ENCODE data around the gene PDE2A. TPM values are rescaled to one million over a fixed set of nuclear protein-coding genes. Genes with fewer than 3 reads are reported as not detected.

PDE2A gene
- polyA plus RNA-seq, 1 donor = 15.1 TPM

DNA sequence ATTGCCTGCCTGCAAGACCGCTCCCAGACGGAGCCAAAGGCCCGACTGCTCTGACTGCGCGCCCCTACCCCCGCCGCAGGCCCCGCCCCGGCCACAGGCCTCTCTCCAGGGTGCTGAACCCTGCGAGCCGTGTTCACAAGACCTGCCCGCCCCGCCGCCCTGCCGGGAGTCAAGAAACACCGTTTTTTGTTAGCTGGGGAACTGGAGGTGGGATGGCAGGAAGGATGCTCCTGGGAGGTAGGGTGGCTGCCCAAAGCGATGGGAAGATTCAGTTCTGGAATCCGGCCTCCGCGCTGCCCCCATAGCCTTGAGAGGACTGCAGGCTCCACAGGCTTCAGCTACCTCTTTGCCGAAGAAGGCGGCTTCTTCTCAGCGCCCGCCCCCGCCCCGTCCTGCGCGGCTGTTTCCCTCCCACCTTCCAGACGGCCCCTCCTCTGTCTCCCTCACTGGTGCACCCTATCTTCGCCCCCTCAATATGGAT is 2.7 kb upstream of the PDE2A start:
- Histone ChIP-seq H3K4me3 (ENCODE audit: low read length) (no peak overlapping the region), H3K9me3 (ENCODE audit: control insufficient read depth, low read depth, low read length) (no peaks in the 10 kb centered on the region), H3K36me3 (ENCODE audit: control insufficient read depth, insufficient read depth, low read length) (no peaks in the 10 kb centered on the region), H3K27me3 (ENCODE audit: control insufficient read depth, insufficient read depth, low read length) (peaks cover 81% of the 10 kb centered on the region), H3K4me1 (ENCODE audit: control insufficient read depth, insufficient read depth, low read length) (no peaks in the 10 kb centered on the region), H3K27ac (ENCODE audit: low read length) (no peak overlapping the region)
- WGBS (ENCODE audit: insufficient coverage, low lambda C conversion rate) = no CpG with 5 or more reads among the region's 30 CpGs
- peak; percentile 37 to 54 for DNase-seq

DNA sequence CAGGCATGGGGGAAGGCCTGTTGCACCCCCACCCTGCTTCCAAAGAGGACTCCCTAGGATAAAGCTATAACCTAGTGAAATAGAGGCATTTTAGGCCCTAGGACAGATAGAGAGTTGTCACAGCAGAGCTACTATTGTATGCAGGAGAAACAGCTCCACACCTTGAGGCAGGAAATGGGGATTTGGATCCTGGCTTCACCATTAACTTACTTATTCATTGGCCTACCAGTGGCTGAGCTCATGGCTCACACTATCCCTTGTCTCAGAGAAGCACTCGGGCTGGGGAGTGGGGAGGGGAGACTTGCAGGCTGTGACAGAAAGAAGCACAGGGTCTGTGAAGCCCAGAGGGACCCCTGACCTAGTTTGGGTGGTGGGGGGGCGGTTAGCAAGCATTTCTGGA is 999 bp upstream of the PDE2A start:
- no CpG with 5 or more reads among the region's 2 CpGs for WGBS (ENCODE audit: insufficient coverage, low lambda C conversion rate)
- Histone ChIP-seq H3K27me3 (ENCODE audit: control insufficient read depth, insufficient read depth, low read length) (peaks cover 96% of the 10 kb centered on the region), H3K9me3 (ENCODE audit: control insufficient read depth, low read depth, low read length) (no peaks in the 10 kb centered on the region), H3K27ac (ENCODE audit: low read length) (no peak overlapping the region), H3K4me3 (ENCODE audit: low read length) (no peak overlapping the region), H3K36me3 (ENCODE audit: control insufficient read depth, insufficient read depth, low read length) (no peaks in the 10 kb centered on the region), H3K4me1 (ENCODE audit: control insufficient read depth, insufficient read depth, low read length) (no peaks in the 10 kb centered on the region)
- no peak for DNase-seq

DNA sequence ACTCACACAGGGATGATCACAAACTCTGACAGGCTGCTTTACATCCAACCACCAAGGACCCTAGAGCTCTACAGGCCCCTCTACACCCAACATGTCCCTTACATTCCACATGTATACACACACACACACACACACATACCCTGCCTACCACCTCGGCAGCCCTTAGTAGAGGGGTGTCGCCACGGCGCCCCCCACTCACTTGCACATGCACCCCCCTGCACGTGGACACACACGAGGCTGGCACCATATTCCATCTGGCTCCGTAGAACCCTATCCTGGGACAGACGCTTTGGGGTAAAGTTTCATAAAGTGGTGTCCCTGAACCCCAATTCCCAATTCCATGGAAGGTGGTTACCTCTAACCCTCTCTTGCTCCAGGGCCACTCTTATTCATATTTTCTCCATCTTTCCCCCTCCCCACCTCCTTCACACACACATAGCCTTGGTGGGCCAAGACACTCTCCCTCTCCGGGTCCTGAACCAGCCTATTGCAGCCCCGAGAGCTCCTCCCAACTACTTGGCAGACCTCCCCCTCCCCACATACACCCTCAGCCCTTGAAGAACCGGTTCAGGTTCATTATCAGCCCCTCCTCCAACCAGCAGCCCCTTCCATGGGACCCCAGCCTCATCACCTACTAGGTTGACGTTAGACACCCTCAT is 809 bp downstream of the PDE2A start:
- no peak overlapping the region for H3K4me3 ChIP-seq (ENCODE audit: low read length)
- H3K27ac ChIP-seq (ENCODE audit: low read length) = no peak overlapping the region
- H3K4me1 ChIP-seq (ENCODE audit: control insufficient read depth, insufficient read depth, low read length) = no peaks in the 10 kb centered on the region
- no peak for DNase-seq
- H3K27me3 ChIP-seq (ENCODE audit: control insufficient read depth, insufficient read depth, low read length) = peaks cover 95% of the 10 kb centered on the region
- H3K36me3 ChIP-seq (ENCODE audit: control insufficient read depth, insufficient read depth, low read length) = no peaks in the 10 kb centered on the region
- WGBS (ENCODE audit: insufficient coverage, low lambda C conversion rate) = 60% methylated on average over 1 of the region's 12 CpGs
- H3K9me3 ChIP-seq (ENCODE audit: control insufficient read depth, low read depth, low read length) = peaks cover under 1% of the 10 kb centered on the region

- Histone ChIP-seq H3K9me3 (ENCODE audit: control insufficient read depth, low read depth, low read length) (peaks cover 4% of the 10 kb centered on the region), H3K27ac (ENCODE audit: low read length) (no peak overlapping the region), H3K27me3 (ENCODE audit: control insufficient read depth, insufficient read depth, low read length) (peaks cover 94% of the 10 kb centered on the region), H3K4me1 (ENCODE audit: control insufficient read depth, insufficient read depth, low read length) (no peaks in the 10 kb centered on the region), H3K36me3 (ENCODE audit: control insufficient read depth, insufficient read depth, low read length) (no peaks in the 10 kb centered on the region), H3K4me3 (ENCODE audit: low read length) (no peak overlapping the region)
- no peak for DNase-seq
- WGBS (ENCODE audit: insufficient coverage, low lambda C conversion rate) = no CpG with 5 or more reads among the region's 4 CpGs
Observed at GRCh38 chr11:72672597-72673238, 1.5 kb downstream of the PDE2A start.

GRCh38 chr11:72671152-72672099 is 2.8 kb downstream of the PDE2A start:
- H3K4me1 ChIP-seq (ENCODE audit: control insufficient read depth, insufficient read depth, low read length) = no peaks in the 10 kb centered on the region
- H3K4me3 ChIP-seq (ENCODE audit: low read length) = no peak overlapping the region
- DNase-seq = no peak
- H3K9me3 ChIP-seq (ENCODE audit: control insufficient read depth, low read depth, low read length) = peaks cover 8% of the 10 kb centered on the region
- WGBS (ENCODE audit: insufficient coverage, low lambda C conversion rate) = no CpG with 5 or more reads among the region's 8 CpGs
- H3K36me3 ChIP-seq (ENCODE audit: control insufficient read depth, insufficient read depth, low read length) = no peaks in the 10 kb centered on the region
- H3K27me3 ChIP-seq (ENCODE audit: control insufficient read depth, insufficient read depth, low read length) = peaks cover 86% of the 10 kb centered on the region
- no peak overlapping the region for H3K27ac ChIP-seq (ENCODE audit: low read length)

- H3K27ac ChIP-seq (ENCODE audit: low read length) = no peak overlapping the region
- no peaks in the 10 kb centered on the region for H3K36me3 ChIP-seq (ENCODE audit: control insufficient read depth, insufficient read depth, low read length)
- peaks cover 72% of the 10 kb centered on the region for H3K27me3 ChIP-seq (ENCODE audit: control insufficient read depth, insufficient read depth, low read length)
- WGBS (ENCODE audit: insufficient coverage, low lambda C conversion rate) = no CpG with 5 or more reads among the region's 4 CpGs
- H3K9me3 ChIP-seq (ENCODE audit: control insufficient read depth, low read depth, low read length) = peaks cover 8% of the 10 kb centered on the region
- no peak for DNase-seq
- no peaks in the 10 kb centered on the region for H3K4me1 ChIP-seq (ENCODE audit: control insufficient read depth, insufficient read depth, low read length)
- H3K4me3 ChIP-seq (ENCODE audit: low read length) = no peak overlapping the region
Observed at GRCh38 chr11:72670041-72670440, 4.2 kb downstream of the PDE2A start.

GRCh38 chr11:72669527-72669926 is 4.7 kb downstream of the PDE2A start:
- no peaks in the 10 kb centered on the region for H3K36me3 ChIP-seq (ENCODE audit: control insufficient read depth, insufficient read depth, low read length)
- H3K27me3 ChIP-seq (ENCODE audit: control insufficient read depth, insufficient read depth, low read length) = peaks cover 67% of the 10 kb centered on the region
- no peak for DNase-seq
- H3K4me3 ChIP-seq (ENCODE audit: low read length) = no peak overlapping the region
- peaks cover 8% of the 10 kb centered on the region for H3K9me3 ChIP-seq (ENCODE audit: control insufficient read depth, low read depth, low read length)
- no CpG with 5 or more reads among the region's 8 CpGs for WGBS (ENCODE audit: insufficient coverage, low lambda C conversion rate)
- no peaks in the 10 kb centered on the region for H3K4me1 ChIP-seq (ENCODE audit: control insufficient read depth, insufficient read depth, low read length)
- no peak overlapping the region for H3K27ac ChIP-seq (ENCODE audit: low read length)

DNA sequence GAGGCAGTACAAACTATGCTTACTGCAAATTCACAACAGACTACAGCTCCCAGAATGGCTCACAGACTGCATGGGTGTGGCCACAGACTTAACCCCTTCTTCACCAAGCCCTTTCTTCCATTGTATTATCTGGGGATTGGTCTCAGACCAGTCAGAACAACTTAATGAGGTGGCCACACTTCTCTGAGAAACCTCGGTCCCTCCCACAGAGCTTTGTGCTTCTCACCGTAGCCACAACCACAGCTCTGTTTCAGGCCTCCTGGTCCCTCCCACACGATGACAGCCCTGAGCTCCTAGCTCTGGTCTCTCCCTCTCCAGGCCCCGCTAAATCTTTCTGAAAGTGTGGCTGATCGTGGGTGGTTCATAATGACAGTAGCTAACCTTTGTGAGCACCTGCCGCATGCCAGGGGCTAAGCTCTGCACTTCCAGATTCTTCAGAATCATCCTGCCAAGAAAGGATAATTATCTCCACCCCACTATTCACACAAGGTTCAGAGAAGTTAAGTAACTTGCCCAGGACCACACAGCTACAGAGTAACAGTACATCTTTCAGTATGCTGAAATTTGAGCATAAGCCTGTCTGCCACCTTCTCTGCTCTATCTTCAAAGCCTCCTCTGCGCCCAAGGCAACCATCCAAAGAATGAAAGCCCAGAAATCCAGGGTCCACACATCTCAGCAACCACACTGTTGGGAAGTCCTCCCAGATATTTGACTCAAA is 5.4 kb downstream of the PDE2A start:
- no peaks in the 10 kb centered on the region for H3K36me3 ChIP-seq (ENCODE audit: control insufficient read depth, insufficient read depth, low read length)
- no peak for DNase-seq
- WGBS (ENCODE audit: insufficient coverage, low lambda C conversion rate) = 0% methylated on average over 1 of the region's 7 CpGs
- H3K27ac ChIP-seq (ENCODE audit: low read length) = no peak overlapping the region
- peaks cover 62% of the 10 kb centered on the region for H3K27me3 ChIP-seq (ENCODE audit: control insufficient read depth, insufficient read depth, low read length)
- H3K4me3 ChIP-seq (ENCODE audit: low read length) = no peak overlapping the region
- H3K4me1 ChIP-seq (ENCODE audit: control insufficient read depth, insufficient read depth, low read length) = no peaks in the 10 kb centered on the region
- peaks cover 8% of the 10 kb centered on the region for H3K9me3 ChIP-seq (ENCODE audit: control insufficient read depth, low read depth, low read length)

GRCh38 chr11:72665911-72666472 is 8.2 kb downstream of the PDE2A start:
- H3K27ac ChIP-seq (ENCODE audit: low read length) = no peak overlapping the region
- H3K27me3 ChIP-seq (ENCODE audit: control insufficient read depth, insufficient read depth, low read length) = peaks cover 59% of the 10 kb centered on the region
- 50% methylated on average over 1 of the region's 6 CpGs for WGBS (ENCODE audit: insufficient coverage, low lambda C conversion rate)
- no peak for DNase-seq
- peaks cover 8% of the 10 kb centered on the region for H3K9me3 ChIP-seq (ENCODE audit: control insufficient read depth, low read depth, low read length)
- H3K4me3 ChIP-seq (ENCODE audit: low read length) = no peak overlapping the region
- H3K36me3 ChIP-seq (ENCODE audit: control insufficient read depth, insufficient read depth, low read length) = no peaks in the 10 kb centered on the region
- H3K4me1 ChIP-seq (ENCODE audit: control insufficient read depth, insufficient read depth, low read length) = no peaks in the 10 kb centered on the region

All from large intestine (tissue), 3 donors.